Measurements from ENCODE around the gene GKN1.
"Not testable (repeated sequence)": the region's sequence is repeated elsewhere in the genome, so short reads cannot be mapped to it uniquely, and the experiment has no call there.

The GKN1 gene

GRCh38 chr2:68974251-68974650, at the start of gene GKN1:
GKN1 (plus strand) TSS chr2:68974636; CDS start chr2:68974678, 42 bp downstream.
- DNase-seq (ENCODE audit: low read depth, low spot score) = no peak

- peak; percentile 19 for DNase-seq (ENCODE audit: low read depth, low spot score)
These were observed 49.0 kb upstream of the GKN1 start for GRCh38 chr2:68925295-68925896.

- no peak for DNase-seq (ENCODE audit: low read depth, low spot score)
These were observed 47.6 kb upstream of the GKN1 start for GRCh38 chr2:68926796-68927195.

GRCh38 chr2:68931149-68931711, 43.2 kb upstream of the GKN1 start:
- DNase-seq (ENCODE audit: low read depth, low spot score) = no peak

- no peak for DNase-seq (ENCODE audit: low read depth, low spot score)
These were observed 42.6 kb upstream of the GKN1 start for GRCh38 chr2:68931799-68932198.

- DNase-seq (ENCODE audit: low read depth, low spot score) = no peak
These were observed 42.0 kb upstream of the GKN1 start for GRCh38 chr2:68932402-68932801.

GRCh38 chr2:68934021-68934420, 40.4 kb upstream of the GKN1 start:
- DNase-seq (ENCODE audit: low read depth, low spot score) = no peak

GRCh38 chr2:68935471-68935870, 39.0 kb upstream of the GKN1 start:
- no peak for DNase-seq (ENCODE audit: low read depth, low spot score)

GRCh38 chr2:68936427-68936826, 38.0 kb upstream of the GKN1 start:
- no peak for DNase-seq (ENCODE audit: low read depth, low spot score)

- no peak for DNase-seq (ENCODE audit: low read depth, low spot score)
These were observed 37.5 kb upstream of the GKN1 start for GRCh38 chr2:68936889-68937288.

GRCh38 chr2:68937346-68938055, 36.9 kb upstream of the GKN1 start:
- no peak for DNase-seq (ENCODE audit: low read depth, low spot score)

GRCh38 chr2:68938938-68939337, 35.5 kb upstream of the GKN1 start:
- no peak for DNase-seq (ENCODE audit: low read depth, low spot score)

- DNase-seq (ENCODE audit: low read depth, low spot score) = no peak
These were observed 34.5 kb upstream of the GKN1 start for GRCh38 chr2:68939962-68940361.

GRCh38 chr2:68940369-68940768, 34.1 kb upstream of the GKN1 start:
- no peak for DNase-seq (ENCODE audit: low read depth, low spot score)

GRCh38 chr2:68942827-68943226, 31.6 kb upstream of the GKN1 start:
- DNase-seq (ENCODE audit: low read depth, low spot score) = no peak

- DNase-seq (ENCODE audit: low read depth, low spot score) = peak; percentile 16
These were observed 30.6 kb upstream of the GKN1 start for GRCh38 chr2:68943581-68944568.

- DNase-seq (ENCODE audit: low read depth, low spot score) = no peak
These were observed 28.3 kb upstream of the GKN1 start for GRCh38 chr2:68946117-68946516.

- DNase-seq (ENCODE audit: low read depth, low spot score) = no peak
These were observed 25.7 kb upstream of the GKN1 start for GRCh38 chr2:68948710-68949109.

GRCh38 chr2:68951899-68952298, 22.5 kb upstream of the GKN1 start:
- DNase-seq (ENCODE audit: low read depth, low spot score) = no peak

- DNase-seq (ENCODE audit: low read depth, low spot score) = no peak
These were observed 21.4 kb upstream of the GKN1 start, which contains the start of gene GKN2 for GRCh38 chr2:68952887-68953521. GKN2 (minus strand) TSS chr2:68952893; CDS start chr2:68952861, 32 bp downstream.

- DNase-seq (ENCODE audit: low read depth, low spot score) = not testable (repeated sequence)
These were observed 19.0 kb upstream of the GKN1 start for GRCh38 chr2:68955432-68955831.

Data from activated naive CD8-positive, alpha-beta T cell treated with anti-CD3 and anti-CD28 coated beads, Interleukin-2, amount 50 U/mL, for 16 hours (primary cell).